H9 (cell line): Measurements from ENCODE around the gene TCERG1L. TPM values are rescaled to one million over a fixed set of nuclear protein-coding genes. Genes with fewer than 3 reads are reported as not detected.
A peak's percentile ranks its signal among the peaks of the same experiment; 100 is the strongest.

Experiments used
- DNase-seq: peaks from one replicate; pipeline ENCODE4 v3.0.0-alpha.2; 2017
- H2AFZ ChIP-seq: one replicate; pipeline ENCODE4 v1.6.1; 2013; ENCODE audit warnings: mild to moderate bottlenecking, low read length, control low read depth, moderate library complexity
- H2AK5ac ChIP-seq: 2 replicates; pipeline ENCODE4 v1.6.1; 2013; ENCODE audit warnings: low read length, control low read depth, mixed read lengths; ENCODE audit not compliant: insufficient read length
- H2BK120ac ChIP-seq: one replicate; pipeline ENCODE4 v1.6.1; 2013; ENCODE audit warnings: low read depth, mild to moderate bottlenecking, low read length, control low read depth, inconsistent platforms; ENCODE audit not compliant: poor library complexity, severe bottlenecking
- H2BK12ac ChIP-seq: 2 replicates; pipeline ENCODE4 v1.6.1; 2013; ENCODE audit warnings: low read length, control low read depth, mixed read lengths, low read depth; ENCODE audit not compliant: insufficient read length
- H2BK15ac ChIP-seq: 2 replicates; pipeline ENCODE4 v1.6.1; 2013; ENCODE audit warnings: low read depth, low read length, control low read depth
- H2BK20ac ChIP-seq: one replicate; pipeline ENCODE4 v1.6.1; 2013; ENCODE audit warnings: low read depth, mild to moderate bottlenecking, low read length, control low read depth, inconsistent platforms; ENCODE audit not compliant: poor library complexity, severe bottlenecking
- H2BK5ac ChIP-seq: 2 replicates; pipeline ENCODE4 v1.6.1; 2013; ENCODE audit warnings: low read length, control low read depth, mixed read lengths; ENCODE audit not compliant: insufficient read length
- H3K14ac ChIP-seq: 2 replicates; pipeline ENCODE4 v1.6.1; 2013; ENCODE audit warnings: low read length, control low read depth; ENCODE audit not compliant: insufficient read depth
- H3K18ac ChIP-seq: 2 replicates; pipeline ENCODE4 v1.6.1; 2013; ENCODE audit warnings: low read depth, mild to moderate bottlenecking, mixed read lengths, low read length, control low read depth; ENCODE audit not compliant: insufficient read length
- H3K23ac ChIP-seq: 2 replicates; pipeline ENCODE4 v1.6.1; 2013; ENCODE audit warnings: low read length, control low read depth, mixed read lengths, low read depth; ENCODE audit not compliant: insufficient read length
- H3K23me2 ChIP-seq: 2 replicates; pipeline ENCODE4 v1.6.1; 2013; ENCODE audit warnings: low read depth, mild to moderate bottlenecking, mixed read lengths, low read length, control low read depth; ENCODE audit not compliant: insufficient read length, poor library complexity, severe bottlenecking
- H3K27ac ChIP-seq: 2 replicates; pipeline ENCODE4 v1.5.1; 2013; ENCODE audit warnings: low read length, control low read depth, mixed read lengths, low read depth; ENCODE audit not compliant: insufficient read length
- H3K27me3 ChIP-seq: 2 replicates; pipeline ENCODE4 v1.6.1; 2013; ENCODE audit warnings: low read length, control low read depth, inconsistent platforms; ENCODE audit not compliant: insufficient read depth
- H3K4ac ChIP-seq: 2 replicates; pipeline ENCODE4 v1.6.1; 2013; ENCODE audit warnings: low read depth, mild to moderate bottlenecking, control low read depth, inconsistent platforms, low read length, moderate library complexity
- H3K4me1 ChIP-seq: 2 replicates; pipeline ENCODE4 v1.6.1; 2013; ENCODE audit warnings: low read length, control low read depth, inconsistent platforms; ENCODE audit not compliant: insufficient read depth
- H3K4me2 ChIP-seq: 2 replicates; pipeline ENCODE4 v1.6.1; 2013; ENCODE audit warnings: low read length, control low read depth, mixed read lengths; ENCODE audit not compliant: insufficient read length, insufficient read depth
- H3K56ac ChIP-seq: 2 replicates; pipeline ENCODE4 v1.6.1; 2013; ENCODE audit warnings: low read depth, mild to moderate bottlenecking, mixed read lengths, low read length, control low read depth; ENCODE audit not compliant: insufficient read length
- H3K79me1 ChIP-seq: 2 replicates; pipeline ENCODE4 v1.6.1; 2013; ENCODE audit warnings: low read depth, mild to moderate bottlenecking, moderate library complexity, low read length, control low read depth, inconsistent platforms; ENCODE audit not compliant: insufficient read depth, poor library complexity, severe bottlenecking
- H3K79me2 ChIP-seq: 2 replicates; pipeline ENCODE4 v1.6.1; 2013; ENCODE audit warnings: low read length, control low read depth, inconsistent platforms; ENCODE audit not compliant: insufficient read depth
- H3K9ac ChIP-seq: 2 replicates; pipeline ENCODE4 v1.6.1; 2013; ENCODE audit warnings: low read length, control low read depth, mixed read lengths; ENCODE audit not compliant: insufficient read length; ENCODE audit errors: extremely low read depth
- H3K9me3 ChIP-seq: one replicate; pipeline ENCODE4 v1.6.1; 2013; ENCODE audit warnings: low read depth, low read length, inconsistent platforms; ENCODE audit not compliant: control insufficient read depth
- H3T11ph ChIP-seq: one replicate; pipeline ENCODE4 v1.6.1; 2013; ENCODE audit warnings: mild to moderate bottlenecking, low read length, control low read depth, inconsistent platforms
- H4K20me1 ChIP-seq: one replicate; pipeline ENCODE4 v1.6.1; 2013; ENCODE audit not compliant: control insufficient read depth, insufficient read length, insufficient read depth
- H4K5ac ChIP-seq: 2 replicates; pipeline ENCODE4 v1.6.1; 2013; ENCODE audit warnings: low read depth, mild to moderate bottlenecking, mixed read lengths, low read length, control low read depth; ENCODE audit not compliant: insufficient read length
- H4K8ac ChIP-seq: replicated peaks from 2 replicates; pipeline ENCODE4 v1.6.1; 2013; ENCODE audit warnings: low read length, control low read depth, mixed read lengths, low read depth; ENCODE audit not compliant: insufficient read length
- H4K91ac ChIP-seq: 2 replicates; pipeline ENCODE4 v1.6.1; 2013; ENCODE audit warnings: low read depth, mild to moderate bottlenecking, moderate library complexity, mixed read lengths, low read length, control low read depth; ENCODE audit not compliant: insufficient read length
- H3K27ac Mint-ChIP-seq, 3 experiments: 2 replicates in 2 of 3; 3 replicates in 1 of 3; pipeline ENCODE4 v1.8.0; 2020 to 2021; ENCODE audit warnings: mixed read lengths in 3 of 3, mild to moderate bottlenecking in 1 of 3, moderate library complexity in 1 of 3
- H3K27me3 Mint-ChIP-seq: 2 replicates; pipeline ENCODE4 v1.8.0; 2021; ENCODE audit warnings: low read depth, mild to moderate bottlenecking, moderate library complexity, mixed read lengths
- H3K36me3 Mint-ChIP-seq, 3 experiments: 2 replicates in 2 of 3; 3 replicates in 1 of 3; pipeline ENCODE4 v1.8.0; 2020 to 2021; ENCODE audit warnings: low read depth in 3 of 3, mixed read lengths in 3 of 3; ENCODE audit not compliant: insufficient read depth in 1 of 3
- H3K4me1 Mint-ChIP-seq, 2 experiments: 2 replicates each; pipeline ENCODE4 v1.8.0; 2020; ENCODE audit warnings: mixed read lengths in 2 of 2
- H3K4me3 Mint-ChIP-seq, 2 experiments: 2 replicates in 1 of 2; 3 replicates in 1 of 2; pipeline ENCODE4 v1.8.0; 2020 to 2021; ENCODE audit warnings: mild to moderate bottlenecking in 2 of 2, mixed read lengths in 2 of 2, moderate library complexity in 1 of 2
- H3K9me3 Mint-ChIP-seq, 2 experiments: 2 replicates in 1 of 2; 3 replicates in 1 of 2; pipeline ENCODE4 v1.8.0; 2020; ENCODE audit warnings: mild to moderate bottlenecking in 2 of 2, mixed read lengths in 2 of 2, moderate library complexity in 1 of 2
- CTCF ChIP-seq: fragments of 200-600 bp; sonication (generic); conservative IDR thresholded peaks from 3 replicates; pipeline ENCODE4 v1.8.0; 2021; ENCODE audit warnings: antibody characterized with exemption, mild to moderate bottlenecking
- WGBS: extraction: QIAGEN DNeasy Blood & Tissue Kit; methylation state at CpG from one replicate; pipeline ENCODE4 v1.1.7; 2013; ENCODE audit warnings: missing lambda C conversion rate, low lambda C conversion rate, mixed read lengths; ENCODE audit not compliant: insufficient read length; ENCODE audit errors: extremely low coverage; 5-methylcytosine and 5-hydroxymethylcytosine counted together
- total RNA-seq: library from RNA; stranded (reverse); gene quantifications from 2 replicates; pipeline ENCODE4 v1.2.1, GENCODE V29; 2021

TCERG1L gene
- total RNA-seq, 1 experiment from 2014 or later = 3.3 TPM

GRCh38 chr10:131141207-131141606, 170.3 kb downstream of the TCERG1L start:
- Histone ChIP-seq H3K4ac (no peak overlapping the region), H3K23ac (no peak overlapping the region), H3K4me1 (no peaks in the 10 kb centered on the region), H4K8ac (no peak overlapping the region), H2BK20ac (no peak overlapping the region), H3K9me3 (no peaks in the 10 kb centered on the region), H3T11ph (no peak overlapping the region), H2AFZ (no peak overlapping the region), H3K79me1 (no peaks in the 10 kb centered on the region), H3K14ac (no peak overlapping the region), H3K4me2 (no peak overlapping the region), H3K79me2 (no peaks in the 10 kb centered on the region), H3K18ac (no peak overlapping the region), H3K9ac (no peak overlapping the region), H3K56ac (no peak overlapping the region), H2BK15ac (no peak overlapping the region), H4K5ac (no peak overlapping the region), H2BK5ac (no peak overlapping the region), H2BK120ac (no peak overlapping the region), H3K27me3 (no peaks in the 10 kb centered on the region), H2AK5ac (no peak overlapping the region), H3K27ac (no peak overlapping the region), H4K91ac (no peak overlapping the region), H2BK12ac (no peak overlapping the region), H3K23me2 (no peaks in the 10 kb centered on the region), H4K20me1 (no peaks in the 10 kb centered on the region)
- peaks cover 25 to 35% of the 10 kb centered on the region in 2 experiments for H3K4me1 Mint-ChIP-seq
- no peak overlapping the region for H3K4me3 Mint-ChIP-seq
- no CpG with 5 or more reads among the region's 7 CpGs for WGBS
- TF ChIP-seq CTCF = no peak
- H3K27me3 Mint-ChIP-seq = peaks cover 2% of the 10 kb centered on the region; the same call in 1 of the 2 replicates
- H3K36me3 Mint-ChIP-seq = peaks cover 0 to 8% (median 3%) of the 10 kb centered on the region in 3 experiments; a peak in 5 of 7 replicates
- H3K9me3 Mint-ChIP-seq = peaks cover 0 to 3% of the 10 kb centered on the region in 2 experiments; a peak in 3 of 5 replicates
- no peak for DNase-seq
- peak overlapping the region in 1 of 3 experiments; percentile 89; a peak in 1 of 7 replicates for H3K27ac Mint-ChIP-seq
